HG03575 (cell line): ENCODE measurements around the gene RBFA.
"Not testable (repeated sequence)": the region's sequence is repeated elsewhere in the genome, so short reads cannot be mapped to it uniquely, and the experiment has no call there.

Experiments used
- ATAC-seq: cut with Tn5 transposase; IDR thresholded peaks from one replicate; pipeline ENCODE4 v1.9.1; 2021; ENCODE audit not compliant: unreplicated experiment, insufficient number of reproducible peaks, low FRiP score; ENCODE audit errors: extremely low read depth

RBFA gene

GRCh38 chr18:80023173-80023572, 11.1 kb upstream of the RBFA start:
- no peak for ATAC-seq

DNA sequence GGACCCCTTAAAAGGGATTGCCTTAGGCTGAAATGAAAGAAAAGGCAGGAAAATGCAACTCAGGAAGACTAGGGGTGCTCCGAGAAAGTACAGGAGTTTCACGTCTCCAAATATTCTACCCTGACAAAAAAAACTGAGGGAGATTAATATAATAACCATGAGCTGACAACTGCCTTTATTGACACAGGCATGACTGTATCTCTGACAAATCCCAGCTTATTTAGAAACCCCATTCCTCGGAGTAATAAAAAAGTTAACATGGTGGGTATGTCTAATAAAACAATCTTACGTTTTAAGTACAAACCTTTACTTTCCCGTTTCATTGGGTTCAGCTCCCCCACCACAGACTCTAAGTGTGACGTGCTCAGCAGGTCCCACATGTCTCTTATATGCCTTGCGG, 7.9 kb upstream of the RBFA start:
- no peak for ATAC-seq

GRCh38 chr18:80027719-80028118, 6.5 kb upstream of the RBFA start:
- not testable (repeated sequence) for ATAC-seq

- ATAC-seq: no peak
Observed at GRCh38 chr18:80029690-80030089, 4.5 kb upstream of the RBFA start.

- ATAC-seq: peak; percentile 38
Observed at GRCh38 chr18:80033181-80034067, 810 bp upstream of the RBFA start.

GRCh38 chr18:80034852-80035406, 695 bp downstream of the RBFA start:
- no peak for ATAC-seq

DNA sequence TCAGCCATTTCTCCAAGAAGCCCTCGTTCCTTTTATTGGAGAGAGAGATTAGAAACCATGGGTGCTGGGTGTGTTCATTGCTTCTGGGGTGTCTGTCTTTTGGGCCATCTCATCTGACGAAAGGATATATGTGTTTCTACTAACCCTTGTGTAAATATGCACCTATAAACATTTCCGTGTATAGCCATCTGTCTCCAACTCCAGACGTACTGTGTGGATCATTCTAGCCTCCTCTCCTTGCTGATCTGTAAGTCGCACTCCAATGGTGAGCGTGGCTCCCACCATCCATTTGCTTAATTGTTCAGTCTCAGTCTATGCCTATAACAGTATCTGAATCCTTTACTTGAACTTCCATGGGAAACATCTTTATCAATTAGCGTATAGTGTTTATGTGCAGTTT, 1.8 kb downstream of the RBFA start:
- ATAC-seq: no peak

- no peak for ATAC-seq
Observed at GRCh38 chr18:80037300-80037699, 3.1 kb downstream of the RBFA start.

GRCh38 chr18:80037869-80038630, 3.8 kb downstream of the RBFA start:
- ATAC-seq: no peak

GRCh38 chr18:80040515-80040914, 6.3 kb downstream of the RBFA start:
- ATAC-seq: no peak

GRCh38 chr18:80041424-80041823, 7.2 kb downstream of the RBFA start:
- no peak for ATAC-seq

- no peak for ATAC-seq
Observed at GRCh38 chr18:80042785-80043184, 8.6 kb downstream of the RBFA start.

GRCh38 chr18:80044072-80044471, 9.8 kb downstream of the RBFA start:
- ATAC-seq: no peak

- no peak for ATAC-seq
Observed at GRCh38 chr18:80046011-80046410, 11.8 kb downstream of the RBFA start.

DNA sequence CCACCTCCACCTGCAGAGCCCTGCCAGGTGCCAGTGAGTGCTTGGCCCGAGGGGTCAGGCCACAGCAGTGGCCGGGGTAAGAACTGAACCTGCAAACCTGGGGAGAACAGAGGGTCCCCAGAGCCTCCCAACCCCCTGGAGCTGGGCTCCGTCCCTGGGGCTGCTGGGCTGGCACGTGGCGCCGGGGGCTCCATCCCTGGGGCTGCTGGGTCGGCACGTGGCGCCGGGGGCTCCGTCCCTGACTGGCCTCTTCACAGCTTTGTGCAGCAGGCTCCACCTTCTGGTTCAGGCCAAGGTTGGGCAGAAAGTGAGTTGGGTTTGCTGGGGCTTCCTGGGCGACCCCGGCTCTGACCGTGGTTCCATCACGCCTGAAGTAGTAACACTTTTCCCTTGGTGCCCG, 12.2 kb downstream of the RBFA start:
- ATAC-seq: no peak

DNA sequence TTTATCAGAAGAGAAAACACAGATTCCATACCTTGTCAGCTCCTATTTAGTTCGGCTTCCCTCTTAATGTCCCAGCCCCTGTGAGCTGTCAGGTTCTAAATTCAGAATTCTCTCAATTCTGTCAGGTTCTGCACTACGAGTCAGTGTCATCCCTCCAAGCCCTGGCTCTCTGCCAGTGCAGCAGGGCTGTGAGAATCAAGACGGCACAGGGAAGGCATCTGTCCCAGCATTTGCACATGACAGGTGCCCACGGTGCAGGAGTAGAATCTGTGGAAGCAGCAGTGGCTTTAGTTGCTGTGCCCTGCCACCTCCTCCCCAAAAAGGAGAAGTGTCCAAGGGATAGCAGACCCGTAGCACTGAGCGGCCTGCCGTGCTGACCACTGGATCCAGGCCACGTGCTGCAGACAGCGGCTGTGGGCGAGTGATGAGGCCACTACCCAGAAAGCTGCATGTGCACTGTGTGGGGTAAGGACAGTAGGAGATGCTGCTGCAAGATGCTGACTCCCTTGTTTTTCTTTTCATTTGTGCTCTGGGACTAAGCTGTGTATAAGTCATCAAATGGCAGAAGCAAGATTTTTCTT, 12.8 kb downstream of the RBFA start:
- ATAC-seq: no peak

- no peak for ATAC-seq
Observed at GRCh38 chr18:80050797-80051196, 16.6 kb downstream of the RBFA start.

- no peak for ATAC-seq
Observed at GRCh38 chr18:80056095-80056494, 21.9 kb downstream of the RBFA start.

- no peak for ATAC-seq
Observed at GRCh38 chr18:80059945-80060344, 25.7 kb downstream of the RBFA start.

- no peak for ATAC-seq
Observed at GRCh38 chr18:80065705-80066104, 31.5 kb downstream of the RBFA start.
